HEK293 (cell line): ENCODE measurements around the gene C7orf33.

ENCODE experiments used
- KLF16 ChIP-seq: fragments of 450-650 bp; formaldehyde crosslinking; IDR thresholded peaks from 2 replicates; pipeline ENCODE4 v1.5.1; 2017; ENCODE audit warnings: missing biosample characterization, missing genetic modification characterization
- SP2 ChIP-seq: fragments of 450-650 bp; formaldehyde crosslinking; IDR thresholded peaks from 2 replicates; pipeline ENCODE4 v1.5.1; 2016; ENCODE audit warnings: missing biosample characterization, missing genetic modification characterization
- YY1 ChIP-seq: fragments of 450-650 bp; formaldehyde crosslinking; IDR thresholded peaks from 2 replicates; pipeline ENCODE4 v1.5.1; 2018; ENCODE audit warnings: missing biosample characterization, missing genetic modification characterization
- ZBTB8A ChIP-seq: fragments of 450-650 bp; formaldehyde crosslinking; IDR thresholded peaks from 2 replicates; pipeline ENCODE4 v1.5.1; 2016; ENCODE audit warnings: missing biosample characterization, missing genetic modification characterization
- ZNF174 ChIP-seq: fragments of 450-650 bp; formaldehyde crosslinking; IDR thresholded peaks from 2 replicates; pipeline ENCODE4 v1.5.0; 2017; ENCODE audit warnings: missing biosample characterization, mild to moderate bottlenecking, missing genetic modification characterization
- ZNF223 ChIP-seq: fragments of 450-650 bp; formaldehyde crosslinking; IDR thresholded peaks from 2 replicates; pipeline ENCODE4 v1.5.1; 2016; ENCODE audit warnings: missing biosample characterization, missing genetic modification characterization
- ZNF335 ChIP-seq: fragments of 450-650 bp; formaldehyde crosslinking; conservative IDR thresholded peaks from 2 replicates; pipeline ENCODE4 v1.5.1; 2016; ENCODE audit warnings: missing biosample characterization, missing genetic modification characterization
- ZNF701 ChIP-seq: fragments of 450-650 bp; formaldehyde crosslinking; IDR thresholded peaks from 2 replicates; pipeline ENCODE4 v1.5.1; 2016; ENCODE audit warnings: missing biosample characterization, missing genetic modification characterization
- ZNF785 ChIP-seq: fragments of 450-650 bp; formaldehyde crosslinking; IDR thresholded peaks from 2 replicates; pipeline ENCODE4 v1.5.1; 2016; ENCODE audit warnings: missing biosample characterization, missing genetic modification characterization
- TF ChIP-seq, protein P1 (sequence below): fragments of 450-650 bp; formaldehyde crosslinking; IDR thresholded peaks from 2 replicates; pipeline ENCODE4 v1.5.1; 2016; ENCODE audit warnings: missing biosample characterization, missing genetic modification characterization
- TF ChIP-seq, protein P2 (sequence below): fragments of 450-650 bp; formaldehyde crosslinking; IDR thresholded peaks from 2 replicates; pipeline ENCODE4 v1.5.1; 2016; ENCODE audit warnings: missing biosample characterization, missing genetic modification characterization, low read depth

DNA sequence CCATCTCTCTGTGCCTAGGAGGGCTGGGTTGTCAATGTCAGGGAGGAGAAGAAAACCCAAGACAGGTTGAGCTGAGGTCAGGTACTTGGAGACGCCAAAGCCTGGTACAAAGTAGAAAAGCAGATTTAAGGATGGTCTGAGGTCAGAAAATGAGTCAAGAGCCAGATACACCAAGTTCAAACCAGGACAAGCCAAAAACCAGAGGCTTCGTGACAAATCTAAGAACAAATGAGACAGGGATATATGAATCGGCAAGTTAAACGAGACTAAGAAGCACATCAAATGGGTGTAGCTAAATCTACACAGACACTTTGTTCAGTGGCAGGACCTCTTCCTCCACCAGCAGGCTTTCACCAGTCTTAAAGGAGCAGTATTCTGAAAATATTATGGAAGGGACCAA lies 34.2 kb downstream of the C7orf33 start:
- TF ChIP-seq, protein P1, sequence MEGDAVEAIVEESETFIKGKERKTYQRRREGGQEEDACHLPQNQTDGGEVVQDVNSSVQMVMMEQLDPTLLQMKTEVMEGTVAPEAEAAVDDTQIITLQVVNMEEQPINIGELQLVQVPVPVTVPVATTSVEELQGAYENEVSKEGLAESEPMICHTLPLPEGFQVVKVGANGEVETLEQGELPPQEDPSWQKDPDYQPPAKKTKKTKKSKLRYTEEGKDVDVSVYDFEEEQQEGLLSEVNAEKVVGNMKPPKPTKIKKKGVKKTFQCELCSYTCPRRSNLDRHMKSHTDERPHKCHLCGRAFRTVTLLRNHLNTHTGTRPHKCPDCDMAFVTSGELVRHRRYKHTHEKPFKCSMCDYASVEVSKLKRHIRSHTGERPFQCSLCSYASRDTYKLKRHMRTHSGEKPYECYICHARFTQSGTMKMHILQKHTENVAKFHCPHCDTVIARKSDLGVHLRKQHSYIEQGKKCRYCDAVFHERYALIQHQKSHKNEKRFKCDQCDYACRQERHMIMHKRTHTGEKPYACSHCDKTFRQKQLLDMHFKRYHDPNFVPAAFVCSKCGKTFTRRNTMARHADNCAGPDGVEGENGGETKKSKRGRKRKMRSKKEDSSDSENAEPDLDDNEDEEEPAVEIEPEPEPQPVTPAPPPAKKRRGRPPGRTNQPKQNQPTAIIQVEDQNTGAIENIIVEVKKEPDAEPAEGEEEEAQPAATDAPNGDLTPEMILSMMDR (tag by site-specific recombination) = no peak
- TF ChIP-seq SP2 (tag by site-specific recombination) (no peak), YY1 (tag by site-specific recombination) (no peak), KLF16 (tag by site-specific recombination) (no peak), ZNF701 (tag by site-specific recombination) (no peak), ZNF785 (tag by site-specific recombination) (no peak), ZNF174 (tag by site-specific recombination) (no peak), ZBTB8A (tag by site-specific recombination) (no peak), ZNF335 (tag by site-specific recombination) (0 out of 2 replicates have a peak, but pooled peaks have one; percentile 17), ZNF223 (no peak)
- TF ChIP-seq, protein P2, sequence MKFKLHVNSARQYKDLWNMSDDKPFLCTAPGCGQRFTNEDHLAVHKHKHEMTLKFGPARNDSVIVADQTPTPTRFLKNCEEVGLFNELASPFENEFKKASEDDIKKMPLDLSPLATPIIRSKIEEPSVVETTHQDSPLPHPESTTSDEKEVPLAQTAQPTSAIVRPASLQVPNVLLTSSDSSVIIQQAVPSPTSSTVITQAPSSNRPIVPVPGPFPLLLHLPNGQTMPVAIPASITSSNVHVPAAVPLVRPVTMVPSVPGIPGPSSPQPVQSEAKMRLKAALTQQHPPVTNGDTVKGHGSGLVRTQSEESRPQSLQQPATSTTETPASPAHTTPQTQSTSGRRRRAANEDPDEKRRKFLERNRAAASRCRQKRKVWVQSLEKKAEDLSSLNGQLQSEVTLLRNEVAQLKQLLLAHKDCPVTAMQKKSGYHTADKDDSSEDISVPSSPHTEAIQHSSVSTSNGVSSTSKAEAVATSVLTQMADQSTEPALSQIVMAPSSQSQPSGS (tag by site-specific recombination) = no peak
